ENCODE data around the gene PGAP3. TPM values are rescaled to one million over a fixed set of nuclear protein-coding genes. Genes with fewer than 3 reads are reported as not detected.
A peak's percentile ranks its signal among the peaks of the same experiment; 100 is the strongest.
"Not testable (repeated sequence)": the region's sequence is repeated elsewhere in the genome, so short reads cannot be mapped to it uniquely, and the experiment has no call there.

PGAP3 gene
- total RNA-seq, 1 experiment from 2014 or later: 9.5 TPM

DNA sequence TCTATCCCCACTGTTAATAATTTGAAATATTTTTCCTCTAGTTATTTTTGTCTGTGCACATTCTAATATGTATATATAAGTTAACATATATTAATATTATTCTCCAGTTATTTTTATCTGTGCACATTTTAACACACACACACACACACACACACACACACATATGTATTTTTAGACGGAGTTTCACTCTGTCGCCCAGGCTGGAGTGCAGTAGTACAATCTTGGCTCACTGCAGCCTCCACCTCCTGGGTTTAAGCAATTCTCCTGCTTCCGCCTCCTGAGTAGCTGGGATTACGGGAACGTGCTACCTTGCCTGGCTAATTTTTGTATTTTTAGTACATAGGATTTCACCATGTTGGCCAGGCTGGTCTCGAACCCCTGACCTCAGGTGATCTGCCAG, 29.8 kb upstream of the PGAP3 start:
- Histone ChIP-seq H3K27me3 (no peaks in the 10 kb centered on the region), H3K4me3 (no peak overlapping the region), H3K36me3 (peaks cover 23% of the 10 kb centered on the region), H3K9me3 (no peaks in the 10 kb centered on the region)
- no peak for DNase-seq

GRCh38 chr17:39716879-39717536, 29.2 kb upstream of the PGAP3 start:
- Histone ChIP-seq H3K27me3 (no peaks in the 10 kb centered on the region), H3K4me3 (no peak overlapping the region), H3K36me3 (peaks cover 25% of the 10 kb centered on the region), H3K9me3 (no peaks in the 10 kb centered on the region)
- no peak for DNase-seq

- Histone ChIP-seq H3K36me3 (peaks cover 25% of the 10 kb centered on the region), H3K4me3 (no peak overlapping the region), H3K9me3 (no peaks in the 10 kb centered on the region), H3K27me3 (no peaks in the 10 kb centered on the region)
- DNase-seq: no peak
Observed at GRCh38 chr17:39716073-39716818, 28.4 kb upstream of the PGAP3 start.

- H3K4me3 ChIP-seq: no peak overlapping the region
- no peaks in the 10 kb centered on the region for H3K27me3 ChIP-seq
- no peak for DNase-seq
- H3K9me3 ChIP-seq: no peaks in the 10 kb centered on the region
- peaks cover 21% of the 10 kb centered on the region for H3K36me3 ChIP-seq
Observed at GRCh38 chr17:39715375-39716072, 27.7 kb upstream of the PGAP3 start.

GRCh38 chr17:39714234-39714633, 26.4 kb upstream of the PGAP3 start:
- Histone ChIP-seq H3K9me3 (no peaks in the 10 kb centered on the region), H3K27me3 (no peaks in the 10 kb centered on the region), H3K36me3 (peaks cover 24% of the 10 kb centered on the region), H3K4me3 (no peak overlapping the region)
- no peak for DNase-seq

- no peaks in the 10 kb centered on the region for H3K27me3 ChIP-seq
- no peak overlapping the region for H3K4me3 ChIP-seq
- H3K36me3 ChIP-seq: peaks cover 36% of the 10 kb centered on the region
- no peaks in the 10 kb centered on the region for H3K9me3 ChIP-seq
- DNase-seq: no peak
Observed at GRCh38 chr17:39711851-39712250, 24.0 kb upstream of the PGAP3 start.

DNA sequence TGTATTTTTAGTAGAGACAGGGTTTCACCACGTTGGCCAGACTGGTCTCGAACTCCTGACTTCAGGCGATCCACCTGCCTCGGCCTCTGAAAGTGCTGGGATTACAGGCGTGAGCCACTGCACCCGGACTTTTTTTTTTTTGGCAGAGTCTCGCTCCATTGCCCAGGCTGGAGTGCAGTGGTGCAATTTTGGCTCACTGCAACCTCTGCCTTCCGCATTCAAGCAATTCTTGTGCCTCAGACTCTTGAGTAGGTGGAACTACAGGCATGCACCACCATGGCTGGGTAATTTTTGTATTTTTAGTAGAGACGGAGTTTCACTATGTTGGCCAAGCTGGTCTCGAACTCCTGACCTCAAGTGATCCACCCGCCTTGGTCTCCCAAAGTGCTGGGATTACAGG, 23.2 kb upstream of the PGAP3 start:
- peaks cover 36% of the 10 kb centered on the region for H3K36me3 ChIP-seq
- H3K4me3 ChIP-seq, H3K27me3 ChIP-seq, DNase-seq, H3K9me3 ChIP-seq: not testable (repeated sequence)

DNA sequence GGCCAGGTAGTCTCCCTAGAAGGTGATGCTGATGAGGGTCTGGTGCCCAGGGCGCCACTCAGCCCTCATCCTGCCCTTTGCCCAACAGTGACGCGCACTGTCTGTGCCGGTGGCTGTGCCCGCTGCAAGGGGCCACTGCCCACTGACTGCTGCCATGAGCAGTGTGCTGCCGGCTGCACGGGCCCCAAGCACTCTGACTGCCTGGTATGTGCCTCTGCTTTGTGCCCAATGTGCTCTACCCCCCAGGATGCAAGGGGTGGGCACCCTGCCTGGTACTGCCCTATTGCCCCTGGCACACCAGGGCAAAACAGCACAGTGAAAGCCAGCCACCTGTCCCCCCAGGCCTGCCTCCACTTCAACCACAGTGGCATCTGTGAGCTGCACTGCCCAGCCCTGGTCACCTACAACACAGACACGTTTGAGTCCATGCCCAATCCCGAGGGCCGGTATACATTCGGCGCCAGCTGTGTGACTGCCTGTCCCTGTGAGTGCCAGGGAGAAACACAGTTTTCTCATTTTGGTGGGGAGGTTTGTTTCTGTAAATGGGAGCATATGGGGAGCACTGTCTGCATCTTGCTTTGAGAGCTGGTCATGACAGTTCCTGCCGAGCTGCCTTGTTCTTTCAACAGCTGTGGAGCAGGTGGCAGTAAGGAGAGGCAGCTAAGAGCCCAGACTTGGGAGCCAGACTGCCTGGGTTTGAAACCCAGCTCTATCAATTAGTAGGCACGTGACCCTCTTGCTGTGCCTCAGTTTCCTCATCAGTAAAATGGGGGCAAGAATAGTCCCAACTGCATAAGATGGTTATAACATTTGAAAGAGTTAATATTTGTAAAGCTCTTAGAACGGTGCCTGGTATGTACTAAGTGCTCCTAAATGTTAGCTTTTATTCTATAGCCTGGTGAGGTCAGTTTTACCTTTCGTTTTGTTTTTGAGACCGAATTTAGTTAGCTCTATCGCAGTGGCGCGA, 22.4 kb upstream of the PGAP3 start:
- Histone ChIP-seq H3K4me3 (no peak overlapping the region), H3K36me3 (peaks cover 33% of the 10 kb centered on the region), H3K27me3 (no peaks in the 10 kb centered on the region), H3K9me3 (no peaks in the 10 kb centered on the region)
- no peak for DNase-seq

DNA sequence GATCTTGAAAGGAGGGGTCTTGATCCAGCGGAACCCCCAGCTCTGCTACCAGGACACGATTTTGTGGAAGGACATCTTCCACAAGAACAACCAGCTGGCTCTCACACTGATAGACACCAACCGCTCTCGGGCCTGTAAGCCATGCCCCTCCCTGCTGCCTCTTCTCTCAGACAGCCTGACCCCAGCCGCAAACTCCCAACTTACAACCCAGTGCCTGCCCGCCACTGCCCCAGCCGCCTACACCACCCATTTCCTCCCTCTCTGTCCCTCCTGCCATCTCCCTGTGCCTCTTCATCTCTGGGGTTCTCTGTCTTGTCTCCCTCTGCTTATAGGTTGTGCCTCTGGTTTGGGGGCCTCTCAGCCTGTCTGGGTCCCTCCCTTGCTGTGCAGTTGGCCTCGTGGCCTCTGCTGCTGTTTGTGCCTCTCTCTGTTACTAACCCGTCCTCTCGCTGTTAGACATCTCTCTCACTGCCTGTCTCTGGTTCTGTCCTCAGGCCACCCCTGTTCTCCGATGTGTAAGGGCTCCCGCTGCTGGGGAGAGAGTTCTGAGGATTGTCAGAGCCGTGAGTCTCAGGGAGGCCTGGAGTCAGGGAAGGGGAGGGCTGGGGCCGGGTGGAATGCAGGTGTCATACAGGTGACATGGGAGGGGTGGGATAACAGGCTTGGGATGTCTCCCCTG, 21.6 kb upstream of the PGAP3 start:
- no peak overlapping the region for H3K4me3 ChIP-seq
- H3K9me3 ChIP-seq: no peaks in the 10 kb centered on the region
- H3K36me3 ChIP-seq: peaks cover 33% of the 10 kb centered on the region
- H3K27me3 ChIP-seq: no peaks in the 10 kb centered on the region
- no peak for DNase-seq

DNA sequence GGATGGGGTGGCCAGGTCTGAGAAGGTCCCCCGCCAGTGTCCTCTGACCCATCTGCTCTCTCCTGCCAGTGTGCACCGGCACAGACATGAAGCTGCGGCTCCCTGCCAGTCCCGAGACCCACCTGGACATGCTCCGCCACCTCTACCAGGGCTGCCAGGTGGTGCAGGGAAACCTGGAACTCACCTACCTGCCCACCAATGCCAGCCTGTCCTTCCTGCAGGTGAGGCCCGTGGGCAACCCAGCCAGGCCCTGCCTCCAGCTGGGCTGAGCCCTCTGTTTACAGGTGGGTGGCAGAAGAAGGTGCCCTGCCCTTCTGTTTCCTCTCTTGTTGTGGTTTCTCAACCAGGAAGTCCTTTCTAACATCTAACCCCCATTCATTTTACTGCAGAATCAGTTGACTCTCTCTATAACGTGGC, 19.1 kb upstream of the PGAP3 start:
- H3K36me3 ChIP-seq: peaks cover 27% of the 10 kb centered on the region
- no peak overlapping the region for H3K4me3 ChIP-seq
- H3K9me3 ChIP-seq: no peaks in the 10 kb centered on the region
- H3K27me3 ChIP-seq: no peaks in the 10 kb centered on the region
- DNase-seq: no peak

- H3K4me3 ChIP-seq: no peak overlapping the region
- no peaks in the 10 kb centered on the region for H3K9me3 ChIP-seq
- peaks cover 24% of the 10 kb centered on the region for H3K36me3 ChIP-seq
- no peaks in the 10 kb centered on the region for H3K27me3 ChIP-seq
- DNase-seq: no peak
Observed at GRCh38 chr17:39706383-39706782, 18.5 kb upstream of the PGAP3 start.

DNA sequence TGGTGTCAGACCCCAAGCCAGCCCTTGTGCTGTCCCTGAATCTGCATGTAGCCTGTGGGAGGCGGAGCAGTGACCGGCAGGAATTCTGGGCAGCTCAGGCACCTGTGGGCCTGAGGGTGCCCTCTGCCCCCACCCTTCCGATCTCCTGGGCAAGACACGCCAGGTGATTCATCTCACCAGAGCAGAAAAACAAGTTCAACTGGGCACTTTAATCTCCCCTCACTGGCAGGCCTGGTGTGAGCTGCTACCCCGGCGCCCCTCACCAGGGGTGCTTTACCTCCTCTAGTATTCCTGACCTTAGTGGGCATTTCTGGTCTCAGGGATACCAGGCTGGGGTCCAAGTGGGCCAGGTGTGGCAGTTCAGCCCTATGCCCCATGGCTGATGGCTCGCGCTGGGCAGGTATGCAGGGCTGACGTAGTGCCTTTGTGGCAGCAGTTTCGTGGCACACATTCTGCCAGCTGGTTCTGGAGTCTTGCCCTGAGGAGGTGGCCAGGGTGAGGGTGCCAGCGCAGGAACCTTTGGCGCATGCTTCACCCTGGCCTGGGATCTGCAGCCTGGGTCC, 18.0 kb upstream of the PGAP3 start:
- DNase-seq: no peak
- Histone ChIP-seq H3K9me3 (no peaks in the 10 kb centered on the region), H3K27me3 (no peaks in the 10 kb centered on the region), H3K4me3 (no peak overlapping the region), H3K36me3 (peaks cover 22% of the 10 kb centered on the region)

GRCh38 chr17:39704821-39705551, 17.1 kb upstream of the PGAP3 start:
- H3K36me3 ChIP-seq: peaks cover 20% of the 10 kb centered on the region
- H3K4me3 ChIP-seq: no peak overlapping the region
- H3K9me3 ChIP-seq: no peaks in the 10 kb centered on the region
- peak; percentile 50 for DNase-seq
- no peaks in the 10 kb centered on the region for H3K27me3 ChIP-seq

DNA sequence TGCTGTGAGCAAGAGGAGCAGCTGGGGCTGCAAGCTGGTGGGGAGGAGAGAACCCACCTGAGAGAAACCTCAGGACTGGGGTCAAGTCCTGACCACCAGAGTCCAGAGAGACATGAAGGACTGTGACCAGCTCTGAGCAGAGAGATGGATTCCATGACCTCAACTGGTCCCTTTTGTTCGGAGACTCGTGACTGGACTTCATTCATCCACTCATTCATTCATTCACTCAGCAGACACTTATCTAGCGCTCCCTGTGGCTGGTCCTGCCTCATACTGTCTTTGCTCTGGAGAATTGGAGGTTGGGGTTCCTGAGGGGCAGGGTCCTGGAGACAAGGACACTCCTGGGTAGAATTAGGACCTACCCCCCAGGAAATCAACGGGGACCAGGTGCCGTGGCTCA, 16.1 kb upstream of the PGAP3 start:
- Histone ChIP-seq H3K9me3 (no peaks in the 10 kb centered on the region), H3K36me3 (peaks cover 15% of the 10 kb centered on the region), H3K27me3 (no peaks in the 10 kb centered on the region), H3K4me3 (no peak overlapping the region)
- DNase-seq: no peak
